HG03064 (cell line): ENCODE results near the gene DIAPH2.

Experiments
- ATAC-seq: cut with Tn5 transposase; IDR thresholded peaks from one replicate; pipeline ENCODE4 v1.9.1; 2021; ENCODE audit warnings: low read depth; ENCODE audit not compliant: unreplicated experiment

Gene DIAPH2

GRCh38 chrX:97525981-97526380 lies 841.3 kb downstream of the DIAPH2 start:
- ATAC-seq, result no peak

DNA sequence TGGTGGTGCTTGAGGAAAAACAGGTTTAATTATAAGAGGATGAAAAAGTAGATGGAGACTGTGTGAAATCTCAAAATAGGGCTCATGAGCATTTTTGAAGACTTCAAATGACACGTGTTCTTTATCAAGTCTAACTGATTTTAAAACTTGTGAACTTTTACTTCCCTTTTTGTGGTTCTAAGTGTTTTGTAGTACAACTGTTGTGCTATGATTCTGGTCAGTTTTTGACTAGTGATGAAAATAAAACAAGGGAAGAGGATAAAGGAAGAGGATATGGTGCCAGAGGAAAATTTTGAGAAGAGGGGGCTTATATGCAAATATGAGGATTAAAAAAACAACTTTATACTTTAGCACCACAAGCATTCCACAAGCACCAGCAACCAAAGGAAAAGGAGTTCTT lies 843.1 kb downstream of the DIAPH2 start:
- no peak for ATAC-seq

DNA sequence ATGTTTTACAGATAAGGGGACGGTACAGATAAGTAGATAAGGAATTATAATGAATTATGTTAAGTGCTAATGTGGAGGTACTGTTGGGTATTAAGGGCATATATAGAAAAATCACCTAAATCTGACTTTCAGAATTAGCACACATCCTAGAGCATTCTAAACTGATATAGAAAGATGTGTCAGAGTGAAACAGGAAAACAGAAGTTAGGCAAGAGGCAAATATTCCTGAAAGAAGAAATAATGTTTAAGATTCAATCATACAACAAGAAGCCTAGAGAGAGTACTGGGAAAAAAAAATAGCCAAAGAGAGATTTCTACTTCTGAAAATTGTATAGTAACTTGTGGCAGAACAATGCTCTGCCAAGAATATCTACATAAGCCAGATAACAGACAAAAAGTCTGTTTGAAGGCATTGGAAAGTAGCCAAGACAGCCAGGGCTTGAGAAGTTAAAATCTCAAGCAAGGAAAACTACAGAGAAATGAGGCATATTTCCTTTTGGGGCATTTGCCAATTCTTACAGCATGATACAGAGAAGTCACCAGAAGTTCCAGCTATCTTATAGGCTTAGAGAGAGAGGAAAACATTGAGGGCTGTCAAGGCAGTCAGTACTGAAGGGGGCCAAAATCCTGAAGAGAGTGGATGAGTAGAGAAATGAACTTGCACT lies 845.0 kb downstream of the DIAPH2 start:
- no peak for ATAC-seq

- ATAC-seq, result no peak
Observed at GRCh38 chrX:97531825-97532224, 847.2 kb downstream of the DIAPH2 start.

- no peak for ATAC-seq
Observed at GRCh38 chrX:97538745-97539144, 854.1 kb downstream of the DIAPH2 start.

DNA sequence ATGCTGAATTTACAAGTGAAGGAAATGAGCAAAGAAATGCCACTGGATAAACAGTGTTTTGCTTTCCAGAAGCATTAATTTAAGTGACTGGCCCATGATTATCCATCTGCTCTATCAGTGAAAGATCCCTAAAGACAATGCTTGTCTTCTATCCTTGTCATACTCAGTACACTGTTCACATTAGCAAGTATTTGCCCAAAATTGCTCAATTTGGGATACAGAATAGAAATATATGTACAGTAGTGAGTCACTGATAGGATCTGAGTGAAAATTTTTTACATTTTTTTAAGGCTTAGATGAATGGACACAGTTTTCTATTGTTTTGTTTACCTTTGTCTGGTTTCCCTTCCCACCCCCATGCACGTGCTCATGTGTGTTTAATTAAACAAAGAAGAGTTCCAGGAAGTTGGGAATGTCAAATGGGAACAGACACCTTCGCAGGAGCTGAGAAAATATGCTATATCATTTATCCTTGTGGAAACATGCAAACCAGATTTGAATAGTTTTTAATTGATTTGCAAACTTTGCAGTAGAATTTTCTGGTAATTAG lies 855.4 kb downstream of the DIAPH2 start:
- ATAC-seq, result no peak

- ATAC-seq, result no peak
Observed at GRCh38 chrX:97547877-97548578, 863.4 kb downstream of the DIAPH2 start.

- no peak for ATAC-seq
Observed at GRCh38 chrX:97551821-97552220, 867.2 kb downstream of the DIAPH2 start.

- ATAC-seq, result no peak
Observed at GRCh38 chrX:97553833-97554232, 869.2 kb downstream of the DIAPH2 start.

GRCh38 chrX:97556359-97556758 lies 871.7 kb downstream of the DIAPH2 start:
- ATAC-seq, result no peak

- peak; percentile 99 for ATAC-seq
Observed at GRCh38 chrX:97563531-97564133, 879.0 kb downstream of the DIAPH2 start.

GRCh38 chrX:97564496-97564895 lies 879.9 kb downstream of the DIAPH2 start:
- ATAC-seq, result no peak

GRCh38 chrX:97587171-97587570 lies 902.5 kb downstream of the DIAPH2 start:
- ATAC-seq, result no peak

DNA sequence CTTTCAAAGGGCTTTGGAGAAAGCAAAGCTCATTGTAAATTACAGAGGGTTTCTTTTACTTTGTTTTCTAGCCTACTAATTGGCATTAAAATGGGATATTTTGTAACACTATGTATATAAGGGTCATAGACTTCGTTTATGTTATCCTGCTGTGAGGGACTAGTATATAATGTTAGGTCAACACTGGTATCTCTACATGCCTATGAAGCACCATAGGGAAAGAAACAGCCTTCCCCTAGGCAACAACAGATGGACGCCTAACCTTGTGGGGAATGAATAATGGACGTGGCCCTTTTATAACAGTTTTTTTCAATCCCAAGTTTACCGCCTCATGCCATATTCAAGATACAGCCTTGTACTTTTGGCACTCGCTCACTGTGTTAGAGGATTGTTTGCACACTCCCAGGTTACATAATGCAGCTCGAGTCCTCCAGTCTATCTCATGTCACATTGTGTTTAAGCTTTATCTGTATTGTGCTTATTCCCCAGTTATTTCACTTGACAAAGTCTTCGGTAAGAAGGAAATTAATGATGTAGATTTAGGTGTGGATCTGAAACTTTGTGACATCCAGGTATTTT lies 910.1 kb downstream of the DIAPH2 start:
- ATAC-seq, result no peak

GRCh38 chrX:97597954-97598353 lies 913.3 kb downstream of the DIAPH2 start:
- ATAC-seq, result no peak

GRCh38 chrX:97602465-97603258 lies 918.0 kb downstream of the DIAPH2 start:
- ATAC-seq, result no peak

- ATAC-seq, result no peak
Observed at GRCh38 chrX:97605271-97605670, 920.6 kb downstream of the DIAPH2 start.

- no peak for ATAC-seq
Observed at GRCh38 chrX:97609357-97609756, 924.7 kb downstream of the DIAPH2 start.

GRCh38 chrX:97609938-97610337 lies 925.3 kb downstream of the DIAPH2 start:
- ATAC-seq, result no peak

GRCh38 chrX:97616883-97617530 lies 932.4 kb downstream of the DIAPH2 start:
- ATAC-seq, result peak; percentile 93
